Measurements from ENCODE around the gene DSCAML1.

The DSCAML1 gene

GRCh38 chr11:117435326-117435725, 361.7 kb downstream of the DSCAML1 start:
- Histone ChIP-seq H3K4me3 (ENCODE audit: low read depth, low read length) (no peak overlapping the region), H3K36me3 (replicated peaks) (no peaks in the 10 kb centered on the region), H3K27me3 (replicated peaks) (no peaks in the 10 kb centered on the region), H3K27ac (no peak overlapping the region)
- TF ChIP-seq CTCF (IDR thresholded peaks at IDR 0.05; ENCODE audit: low read depth, low read length, missing control alignments), result no peak
- in situ Hi-C loops (cut with HindIII; ENCODE audit: low pct_ligation_motif_present, low sequenced_read_pairs), result loop anchor here (25.0 kb wide), 1 partner anchor 377 kb away; the partner anchor contains the start of gene FXYD2
- DNase-seq, result no peak

- no peak overlapping the region for H3K4me3 ChIP-seq (ENCODE audit: low read depth, low read length)
- in situ Hi-C loops (cut with HindIII; ENCODE audit: low pct_ligation_motif_present, low sequenced_read_pairs), result loop anchor here (25.0 kb wide), 1 partner anchor 378 kb away; the partner anchor contains the start of gene FXYD2
- no peak for DNase-seq
- no peak for TF ChIP-seq CTCF (IDR thresholded peaks at IDR 0.05; ENCODE audit: low read depth, low read length, missing control alignments)
- H3K27me3 ChIP-seq (replicated peaks), result no peaks in the 10 kb centered on the region
- no peaks in the 10 kb centered on the region for H3K36me3 ChIP-seq (replicated peaks)
- no peak overlapping the region for H3K27ac ChIP-seq
Measured at GRCh38 chr11:117434481-117434880, 362.5 kb downstream of the DSCAML1 start.

GRCh38 chr11:117433717-117434116, 363.3 kb downstream of the DSCAML1 start:
- H3K36me3 ChIP-seq (replicated peaks), result no peaks in the 10 kb centered on the region
- no peaks in the 10 kb centered on the region for H3K27me3 ChIP-seq (replicated peaks)
- DNase-seq, result no peak
- no peak overlapping the region for H3K4me3 ChIP-seq (ENCODE audit: low read depth, low read length)
- no peak for TF ChIP-seq CTCF (IDR thresholded peaks at IDR 0.05; ENCODE audit: low read depth, low read length, missing control alignments)
- H3K27ac ChIP-seq, result no peak overlapping the region
- in situ Hi-C loops (cut with HindIII; ENCODE audit: low pct_ligation_motif_present, low sequenced_read_pairs), result loop anchor here (25.0 kb wide), 1 partner anchor 379 kb away; the partner anchor contains the start of gene FXYD2

GRCh38 chr11:117431436-117431835, 365.6 kb downstream of the DSCAML1 start:
- no peak for DNase-seq
- no peak overlapping the region for H3K27ac ChIP-seq
- H3K36me3 ChIP-seq (replicated peaks), result no peaks in the 10 kb centered on the region
- no peak overlapping the region for H3K4me3 ChIP-seq (ENCODE audit: low read depth, low read length)
- in situ Hi-C loops (cut with HindIII; ENCODE audit: low pct_ligation_motif_present, low sequenced_read_pairs), result loop anchor here (25.0 kb wide), 1 partner anchor 381 kb away; the partner anchor contains the start of gene FXYD2
- no peak for TF ChIP-seq CTCF (IDR thresholded peaks at IDR 0.05; ENCODE audit: low read depth, low read length, missing control alignments)
- H3K27me3 ChIP-seq (replicated peaks), result peaks cover 2% of the 10 kb centered on the region

GRCh38 chr11:117430293-117430955, 366.6 kb downstream of the DSCAML1 start:
- H3K27me3 ChIP-seq (replicated peaks), result peaks cover 2% of the 10 kb centered on the region
- H3K4me3 ChIP-seq (ENCODE audit: low read depth, low read length), result no peak overlapping the region
- no peak overlapping the region for H3K27ac ChIP-seq
- no peak for TF ChIP-seq CTCF (IDR thresholded peaks at IDR 0.05; ENCODE audit: low read depth, low read length, missing control alignments)
- DNase-seq, result no peak
- H3K36me3 ChIP-seq (replicated peaks), result no peaks in the 10 kb centered on the region
- in situ Hi-C loops (cut with HindIII; ENCODE audit: low pct_ligation_motif_present, low sequenced_read_pairs), result loop anchor here (25.0 kb wide), 1 partner anchor 382 kb away; the partner anchor contains the start of gene FXYD2

Measured in brain microvascular endothelial cell (primary cell).